ENCODE measurements around the gene KCNS3.

Gene KCNS3, protein sequence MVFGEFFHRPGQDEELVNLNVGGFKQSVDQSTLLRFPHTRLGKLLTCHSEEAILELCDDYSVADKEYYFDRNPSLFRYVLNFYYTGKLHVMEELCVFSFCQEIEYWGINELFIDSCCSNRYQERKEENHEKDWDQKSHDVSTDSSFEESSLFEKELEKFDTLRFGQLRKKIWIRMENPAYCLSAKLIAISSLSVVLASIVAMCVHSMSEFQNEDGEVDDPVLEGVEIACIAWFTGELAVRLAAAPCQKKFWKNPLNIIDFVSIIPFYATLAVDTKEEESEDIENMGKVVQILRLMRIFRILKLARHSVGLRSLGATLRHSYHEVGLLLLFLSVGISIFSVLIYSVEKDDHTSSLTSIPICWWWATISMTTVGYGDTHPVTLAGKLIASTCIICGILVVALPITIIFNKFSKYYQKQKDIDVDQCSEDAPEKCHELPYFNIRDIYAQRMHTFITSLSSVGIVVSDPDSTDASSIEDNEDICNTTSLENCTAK

DNA sequence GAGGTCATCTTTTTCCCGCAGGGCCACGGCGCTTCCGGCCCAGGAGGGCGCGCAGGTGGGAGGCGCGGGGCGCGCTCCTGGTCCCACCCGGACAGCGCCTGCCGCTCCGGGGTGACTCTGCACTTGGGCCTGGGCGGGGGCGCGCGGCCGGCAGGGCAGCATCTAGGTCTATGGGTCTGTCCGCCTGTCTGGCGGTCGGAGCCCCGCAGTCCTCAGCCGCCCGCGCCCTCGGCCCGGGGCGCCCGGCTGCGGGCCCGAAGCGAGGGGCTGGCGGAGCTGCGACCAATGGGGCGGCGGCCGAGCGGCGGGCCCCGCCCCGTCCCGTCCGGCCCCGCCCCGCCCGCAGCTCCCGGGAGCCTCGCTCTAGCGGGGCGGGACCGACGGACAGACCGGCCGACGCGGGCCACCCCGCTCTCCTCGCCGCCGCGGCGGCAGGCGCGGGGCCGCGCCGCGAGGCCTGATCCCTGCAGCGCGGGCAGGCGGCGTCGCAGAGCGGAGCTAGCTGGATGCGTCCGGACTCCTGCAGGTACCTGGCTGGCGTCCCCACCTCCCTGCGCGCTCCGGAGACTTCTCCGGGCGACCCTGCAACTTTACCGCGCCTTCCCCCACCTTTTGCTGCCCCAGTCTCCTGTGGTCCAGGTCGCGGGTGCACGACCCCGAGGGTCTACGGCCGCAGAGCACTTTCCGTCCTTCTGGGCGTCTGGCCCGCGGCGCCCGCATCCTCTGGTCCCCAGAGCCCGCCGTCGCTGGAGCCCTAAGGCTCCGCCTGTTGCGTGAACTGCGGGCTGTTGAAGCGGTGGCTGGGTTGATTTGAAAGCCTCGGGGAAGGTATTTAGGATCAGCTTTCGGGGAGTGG is at the start of gene KCNS3:
KCNS3 (plus strand) TSS at position 387 of the 856 bp plus-strand sequence. CDS start 52,342 bp downstream, outside the sequence.
- peak; percentile 61 for DNase-seq

DNA sequence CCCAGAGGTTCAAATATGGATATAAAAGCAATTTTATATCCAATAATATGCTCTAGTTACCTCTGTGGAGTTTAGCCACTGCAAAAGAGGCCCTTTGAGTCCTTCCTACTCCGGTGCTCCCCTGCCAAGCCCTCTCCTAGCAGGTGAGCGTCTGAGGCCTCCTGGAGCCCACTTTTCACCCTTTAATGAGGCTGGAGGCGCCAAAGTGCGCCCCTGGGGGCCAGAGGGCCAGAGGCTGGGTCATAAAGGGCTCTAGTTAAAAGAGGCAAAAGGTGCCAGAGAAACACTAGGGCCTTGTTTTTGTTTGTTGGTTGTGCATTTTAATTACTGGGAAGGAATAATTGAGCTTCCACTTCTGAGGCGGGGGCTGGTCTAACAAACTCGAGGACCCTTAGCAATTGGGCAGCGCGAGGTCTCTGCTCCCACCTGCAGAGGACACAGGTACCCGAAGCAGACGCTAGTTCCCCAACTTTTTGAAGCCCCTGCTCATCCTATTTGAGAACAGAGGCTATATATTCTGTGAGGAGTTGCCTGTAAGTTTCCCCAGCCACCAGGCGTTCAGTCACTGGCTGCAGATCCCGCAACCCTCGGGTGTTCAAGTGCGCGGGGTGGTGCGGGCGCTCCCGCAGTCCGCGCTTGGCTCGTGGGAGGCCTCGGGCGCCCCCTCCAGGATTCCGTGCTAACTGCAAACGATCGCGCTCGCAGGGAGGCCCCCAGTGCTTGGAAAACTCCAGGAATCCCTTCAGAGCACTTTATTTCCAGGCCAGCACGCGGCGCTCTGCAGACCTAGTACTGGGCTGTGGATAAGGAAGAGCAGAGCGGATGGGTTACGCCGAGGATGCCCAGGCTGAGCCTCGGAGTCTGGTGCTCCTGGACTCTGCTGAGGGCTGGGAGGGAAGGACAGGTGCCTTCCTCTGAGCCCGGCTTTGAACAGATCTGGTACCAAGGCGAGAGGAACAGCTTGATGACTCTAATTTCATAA is 48.1 kb upstream of the KCNS3 start:
- no peak for DNase-seq

DNA sequence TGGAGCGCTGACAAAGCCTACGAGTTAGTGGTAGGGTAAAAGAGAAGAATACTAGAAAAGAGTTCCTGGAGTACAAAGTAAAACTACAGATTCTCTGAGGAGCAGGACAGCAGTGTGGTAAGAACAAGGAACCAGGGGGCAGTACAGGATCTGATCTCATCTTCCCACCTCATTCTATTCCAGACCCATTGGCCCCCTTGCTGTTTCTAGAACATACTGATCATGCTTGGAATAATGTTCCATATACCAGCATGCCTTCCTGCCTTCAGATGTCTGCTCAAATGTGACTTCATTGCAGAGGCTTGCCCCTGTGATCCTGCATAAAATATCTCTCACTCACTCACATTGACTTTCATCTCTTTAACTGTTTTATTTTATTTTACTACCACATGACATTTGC is 43.0 kb upstream of the KCNS3 start:
- DNase-seq, result no peak

DNA sequence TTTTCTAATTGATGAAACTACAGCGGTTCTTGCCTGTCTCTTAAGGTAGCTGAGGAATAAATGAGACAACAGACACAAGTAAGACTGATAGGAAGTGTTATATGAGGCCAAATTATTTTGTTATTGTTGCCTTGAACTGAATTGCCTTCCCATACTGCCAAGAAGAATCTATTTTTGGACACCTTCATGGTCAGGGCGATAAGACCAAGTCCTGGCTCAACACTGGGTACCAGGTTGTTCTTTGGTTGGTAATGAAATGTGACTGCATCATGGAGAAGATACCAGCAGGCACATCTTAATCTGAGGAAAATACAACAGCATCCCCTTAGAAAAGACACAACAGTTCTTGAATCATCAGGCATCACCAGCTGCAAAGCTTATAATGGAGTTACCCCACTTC is 38.5 kb upstream of the KCNS3 start:
- no peak for DNase-seq

DNA sequence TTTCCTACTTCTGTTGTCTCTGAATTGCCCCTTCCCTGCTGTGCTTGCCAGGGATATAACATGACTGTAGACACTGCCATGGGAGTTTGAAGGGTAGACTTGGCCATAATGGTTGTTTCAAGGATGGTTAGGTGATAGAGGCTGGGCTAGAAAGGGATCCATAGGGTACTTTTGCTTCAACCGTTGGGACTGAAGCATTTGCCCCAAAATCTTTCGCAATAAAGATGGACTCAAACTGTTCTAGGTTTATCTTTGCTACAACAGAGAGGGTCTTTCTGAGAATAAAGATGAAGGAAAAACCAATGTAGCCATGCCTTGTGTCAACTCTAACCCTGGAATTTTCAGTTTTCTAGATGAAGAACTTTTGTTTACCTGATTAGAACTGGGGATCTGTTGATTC is 35.0 kb upstream of the KCNS3 start:
- DNase-seq, result no peak

DNA sequence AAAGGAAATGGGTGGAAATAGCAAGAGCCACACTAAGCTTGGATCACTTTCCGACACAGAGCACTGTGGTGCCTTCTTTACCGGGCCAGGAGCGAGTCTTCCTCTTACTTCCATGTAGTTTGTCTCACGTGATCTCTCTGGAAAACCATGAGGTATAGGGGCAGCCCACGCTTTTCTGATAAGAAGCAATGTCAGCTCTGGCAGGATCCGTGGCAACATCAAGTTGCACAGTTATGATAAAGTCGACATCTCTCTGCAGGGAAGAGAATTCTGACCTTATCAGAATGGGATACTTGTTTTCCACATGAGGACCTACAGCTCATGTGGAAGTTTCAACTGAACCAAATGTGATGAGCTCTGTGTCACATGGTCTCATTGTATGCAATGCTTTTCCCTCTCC is 32.7 kb upstream of the KCNS3 start:
- no peak for DNase-seq

DNA sequence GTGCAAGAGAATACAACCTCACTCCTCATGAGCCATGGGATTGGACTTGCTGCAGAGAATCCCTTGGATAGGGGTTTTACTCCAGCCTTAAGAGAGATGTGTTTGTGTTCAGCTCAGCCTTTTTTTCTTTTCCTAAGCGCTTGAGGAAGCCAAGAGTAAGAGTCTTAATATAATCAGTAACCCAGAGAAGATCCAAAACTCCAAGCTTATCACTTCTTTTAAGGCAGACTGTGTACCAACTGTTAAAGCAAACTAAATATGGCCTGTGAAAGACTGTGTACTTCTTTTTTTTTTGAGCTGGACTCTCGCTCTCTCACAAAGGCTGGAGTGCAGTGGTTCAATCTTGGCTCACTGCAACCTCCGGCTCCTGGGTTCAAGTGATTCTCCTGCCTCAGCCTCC is 31.8 kb upstream of the KCNS3 start:
- DNase-seq, result no peak

DNA sequence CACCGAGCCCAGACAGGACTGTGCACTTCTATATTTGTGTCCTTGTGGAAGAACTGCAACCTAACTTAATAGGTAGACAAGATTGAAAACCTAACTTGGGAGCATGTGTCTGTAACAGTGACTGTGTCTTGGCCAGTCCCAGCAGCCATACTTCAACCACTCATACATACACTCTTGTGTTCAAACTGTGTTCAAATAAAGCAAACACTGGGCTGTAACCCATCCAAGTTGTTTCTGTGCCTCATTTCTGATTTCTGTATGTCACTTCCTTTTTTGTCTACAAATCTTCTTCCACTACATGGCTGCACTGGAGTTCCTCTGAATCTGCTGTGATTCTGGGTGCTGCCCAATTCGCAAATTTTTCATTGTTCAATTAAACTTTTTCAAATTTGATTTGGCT is 31.2 kb upstream of the KCNS3 start:
- no peak for DNase-seq

DNA sequence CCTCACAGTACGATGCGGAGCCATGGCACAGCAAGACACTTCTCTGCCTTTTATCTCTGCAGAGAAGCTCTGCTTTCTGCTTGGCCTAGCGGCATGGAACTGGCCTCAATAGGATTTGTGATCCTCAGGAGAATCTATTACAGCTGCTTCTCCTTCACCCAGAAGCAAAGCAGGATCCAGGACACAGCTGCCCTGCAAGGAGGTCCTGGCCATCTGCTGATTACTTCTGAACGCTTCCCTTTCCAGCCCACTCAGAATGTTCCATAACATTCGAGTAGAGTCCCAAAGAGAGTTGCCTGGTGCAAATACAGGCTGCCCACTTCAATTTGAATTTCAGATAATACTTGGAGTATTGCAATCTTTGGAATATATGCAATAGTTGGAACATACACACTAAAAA is 29.2 kb upstream of the KCNS3 start:
- DNase-seq, result no peak

DNA sequence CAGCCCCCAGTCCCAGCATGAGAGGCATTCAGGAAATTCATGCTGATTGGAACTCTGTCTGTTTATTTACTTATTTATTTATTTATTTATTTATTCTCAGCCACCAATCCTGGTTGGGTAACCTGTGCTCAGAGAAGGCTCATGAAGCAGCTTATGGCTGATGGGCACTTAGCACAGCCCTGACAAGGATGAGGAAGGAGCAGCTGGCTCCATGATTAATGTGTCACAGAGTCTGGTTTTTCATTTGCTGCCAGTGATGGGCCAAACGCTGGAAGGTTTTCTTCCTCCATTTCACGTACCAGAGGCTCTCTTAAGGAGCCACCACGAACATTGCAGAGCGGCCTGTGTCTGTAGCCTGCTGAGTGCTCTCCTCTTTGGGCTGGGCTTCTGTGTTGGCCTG is 28.3 kb upstream of the KCNS3 start:
- DNase-seq, result no peak

DNA sequence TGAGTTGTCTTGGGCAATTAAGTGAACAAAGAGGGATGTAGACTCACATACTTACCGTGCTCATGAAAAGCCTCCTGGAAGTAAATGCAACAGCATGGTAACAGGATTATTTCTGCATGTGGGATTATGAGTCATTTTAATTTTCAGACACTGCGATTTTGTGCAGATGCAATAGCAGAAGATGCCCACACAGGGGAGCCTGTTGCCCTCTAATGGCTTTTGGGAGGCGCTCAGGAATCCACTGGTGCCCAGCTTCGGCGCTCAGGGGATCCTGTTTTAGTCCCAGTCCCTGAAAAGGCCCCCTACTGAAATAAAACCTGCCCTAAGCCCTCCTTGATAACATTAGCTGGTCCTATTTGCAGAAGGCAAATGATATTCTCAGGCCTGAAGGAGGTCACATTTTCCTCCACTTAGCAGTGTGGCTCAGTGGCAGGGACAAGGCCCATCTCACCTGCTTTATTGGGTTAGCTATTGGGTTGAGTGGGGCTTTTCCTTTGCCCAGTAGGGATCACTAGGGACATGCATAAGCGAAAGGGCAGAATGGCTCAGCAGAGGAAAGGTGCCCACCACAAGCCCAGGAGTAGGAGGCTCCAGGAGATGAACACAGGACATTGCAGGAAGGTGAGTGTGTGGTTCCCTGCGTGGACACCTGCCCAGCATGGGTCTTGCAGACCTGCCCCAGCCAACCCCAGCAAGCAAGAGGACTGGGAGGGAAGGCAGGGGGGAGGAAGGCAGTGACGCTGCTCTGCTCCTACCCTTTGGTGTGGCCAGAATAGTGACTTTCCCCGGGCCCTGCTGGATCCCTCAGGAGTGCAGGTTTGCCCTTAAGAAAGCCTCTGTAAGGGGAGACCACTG is 26.5 kb upstream of the KCNS3 start:
- peak; percentile 53 for DNase-seq

DNA sequence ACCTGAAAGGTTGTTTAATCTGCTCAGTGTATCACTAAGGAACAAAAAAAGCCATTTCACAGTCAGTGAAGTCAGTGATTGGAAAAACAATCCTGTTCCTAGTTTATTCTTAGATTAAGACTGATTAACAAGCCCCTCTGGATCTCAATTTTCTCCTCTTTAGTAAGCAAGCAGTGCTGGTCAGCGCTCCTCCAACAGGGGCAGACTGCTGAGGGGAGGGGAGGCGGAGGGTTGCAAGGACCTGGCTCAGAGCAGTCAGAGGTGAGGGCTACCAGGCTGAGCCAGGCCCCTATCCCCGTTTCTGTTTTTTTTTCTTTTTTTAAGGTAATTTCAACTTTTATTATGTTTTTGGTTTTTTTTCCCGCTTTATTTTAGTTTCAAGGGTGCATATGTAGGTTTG is 24.7 kb upstream of the KCNS3 start:
- no peak for DNase-seq

DNA sequence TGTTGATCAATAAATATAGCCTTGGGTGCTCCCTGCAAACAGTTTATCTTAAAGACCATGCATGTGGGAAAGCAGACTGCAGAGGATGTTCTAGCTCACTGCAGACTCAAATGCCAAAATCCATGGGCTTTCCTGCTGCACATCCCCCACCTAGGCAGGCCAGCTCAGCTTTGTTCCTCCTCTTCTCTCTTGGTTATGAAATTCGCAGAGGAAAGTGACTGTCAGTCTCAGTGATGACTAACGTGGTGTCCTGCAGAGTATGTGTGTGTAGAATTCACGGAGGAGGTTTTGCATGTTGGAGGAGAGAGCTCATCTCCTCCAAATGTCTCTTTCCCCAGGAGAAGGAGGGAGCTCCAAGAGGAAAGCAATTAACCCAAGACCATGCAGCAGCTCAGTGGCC is 21.4 kb upstream of the KCNS3 start:
- peak; percentile 74 for DNase-seq

DNA sequence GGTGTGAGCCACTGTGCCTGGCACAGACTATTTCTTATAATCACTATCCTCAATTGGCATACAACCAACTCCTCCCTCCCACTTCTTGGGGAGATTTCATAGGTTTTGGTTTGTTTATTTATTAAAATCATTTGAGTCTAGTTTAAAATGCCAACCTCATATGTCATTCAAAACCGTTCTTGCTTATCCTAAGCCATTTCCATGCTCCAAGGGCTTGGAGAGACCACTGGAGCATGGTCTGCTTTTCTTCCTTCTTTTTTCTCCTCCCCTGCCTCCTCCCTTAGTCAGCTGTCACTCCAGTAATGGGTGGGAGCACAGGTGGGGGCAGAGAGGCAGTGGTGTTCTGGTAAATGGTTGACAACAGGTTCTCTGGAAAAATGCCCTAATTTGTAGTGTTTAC is 20.4 kb upstream of the KCNS3 start:
- DNase-seq, result peak; percentile 4

DNA sequence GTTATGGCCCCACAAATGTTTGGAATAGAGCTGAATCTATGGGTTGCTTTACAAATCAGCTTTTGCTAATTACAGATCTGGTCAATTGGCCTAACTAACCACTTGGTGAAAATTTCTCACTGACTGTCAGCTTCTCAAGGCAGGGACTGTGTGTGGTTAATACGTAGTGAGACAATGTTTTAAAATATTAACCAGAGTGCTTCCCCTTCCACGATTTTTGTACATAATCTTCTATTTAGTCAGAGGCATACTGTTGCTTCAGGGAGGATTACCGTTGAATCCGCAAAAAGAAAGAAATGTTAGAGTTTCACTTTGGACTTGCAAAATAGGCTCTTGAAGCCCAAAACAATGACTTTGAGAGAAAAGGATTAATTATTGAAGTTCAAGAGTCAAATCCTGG is 14.9 kb upstream of the KCNS3 start:
- no peak for DNase-seq

DNA sequence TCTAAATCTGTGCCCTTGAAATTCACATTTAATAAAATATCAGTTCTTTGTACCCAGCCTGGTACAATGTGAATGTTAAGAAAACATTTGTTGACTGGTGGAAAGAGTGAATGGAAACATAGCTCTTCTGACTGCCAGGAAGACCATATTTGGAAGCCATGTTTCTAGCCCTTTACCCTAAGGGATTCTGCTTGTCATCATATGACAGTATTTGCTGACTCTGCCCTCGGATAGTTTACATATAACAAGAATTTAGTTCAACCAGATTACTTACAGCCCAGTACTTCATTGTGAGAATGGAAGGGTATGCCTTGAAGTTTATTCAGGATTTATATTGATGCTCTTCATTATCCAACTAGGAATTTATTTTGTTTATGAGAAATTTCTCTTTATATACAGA is 13.8 kb upstream of the KCNS3 start:
- DNase-seq, result no peak

DNA sequence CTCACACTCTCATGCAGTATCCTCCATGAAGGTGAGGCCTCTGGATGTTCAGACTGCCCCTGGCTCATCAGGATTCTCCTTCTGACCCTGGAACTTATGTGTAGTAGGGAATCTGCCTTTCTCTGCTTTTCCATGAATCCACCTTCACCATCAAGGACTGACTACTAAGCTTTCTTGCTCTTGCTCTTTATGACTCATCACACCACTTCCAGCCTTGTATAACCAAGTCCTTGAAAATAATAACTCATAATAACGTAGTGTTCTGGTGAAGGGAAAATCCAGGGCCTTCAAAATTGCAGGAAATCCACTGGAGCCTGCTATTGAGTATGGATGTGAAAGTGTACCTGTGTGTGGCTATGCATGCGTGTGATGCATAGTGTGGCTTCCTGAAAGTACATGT is 11.3 kb upstream of the KCNS3 start:
- no peak for DNase-seq

DNA sequence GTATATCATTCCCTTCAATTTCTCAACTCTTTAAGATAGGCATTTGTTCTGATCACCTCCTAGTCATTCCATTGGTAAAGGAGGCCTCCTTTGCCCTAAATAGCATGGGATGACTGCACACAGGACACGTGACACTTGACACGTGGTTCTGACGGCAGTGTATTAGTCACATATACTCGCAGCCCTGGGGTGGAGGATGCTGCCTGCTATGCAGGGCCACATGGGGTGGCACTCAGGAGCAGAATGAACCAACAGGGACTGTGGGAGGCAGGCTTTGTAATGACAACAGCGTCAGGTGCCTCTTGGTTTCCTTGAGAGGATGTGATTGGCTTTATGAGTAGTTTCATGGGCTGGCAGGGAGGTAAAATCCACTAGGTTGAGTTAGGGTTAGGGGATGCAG is 9.3 kb upstream of the KCNS3 start:
- DNase-seq, result peak; percentile 20

DNA sequence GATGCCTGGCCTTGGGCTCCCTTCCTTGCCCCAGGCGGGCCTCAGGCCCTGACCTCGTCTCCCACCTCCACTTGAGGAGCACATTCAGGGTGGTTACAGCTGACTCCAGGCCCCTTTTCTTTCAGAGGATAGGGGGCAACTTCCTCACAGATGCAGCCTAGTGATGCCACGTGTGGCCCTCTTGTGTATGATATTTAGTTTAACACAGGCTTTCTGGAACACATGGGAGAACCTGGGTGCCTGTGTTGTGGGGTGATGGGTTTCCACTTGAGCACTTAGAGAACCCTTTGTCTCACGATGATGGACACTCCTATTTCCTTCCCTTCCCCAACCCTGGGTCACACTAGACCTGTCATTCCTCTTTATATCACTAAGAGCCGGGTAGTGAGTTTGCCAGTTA is 6.8 kb upstream of the KCNS3 start:
- DNase-seq, result no peak

DNA sequence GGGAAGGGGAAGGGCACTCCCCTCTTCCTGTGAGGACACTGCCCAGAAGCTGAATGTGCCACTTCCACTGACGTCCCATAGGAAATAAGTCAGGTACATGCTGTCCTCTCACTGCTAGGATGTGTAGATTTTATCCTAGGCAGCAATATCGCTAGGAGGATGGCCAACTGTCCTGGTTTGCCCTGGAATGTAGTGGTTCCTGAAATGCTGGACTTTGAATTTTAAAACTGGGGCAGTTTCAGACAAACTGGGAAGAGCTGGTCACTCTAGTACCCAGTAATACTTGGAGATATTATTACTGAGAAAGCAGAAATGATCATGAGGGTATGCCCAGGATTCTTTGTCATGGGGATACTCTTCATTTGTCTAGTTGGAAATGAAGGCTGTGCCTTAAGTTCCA is 5.4 kb upstream of the KCNS3 start:
- DNase-seq, result no peak

DNA sequence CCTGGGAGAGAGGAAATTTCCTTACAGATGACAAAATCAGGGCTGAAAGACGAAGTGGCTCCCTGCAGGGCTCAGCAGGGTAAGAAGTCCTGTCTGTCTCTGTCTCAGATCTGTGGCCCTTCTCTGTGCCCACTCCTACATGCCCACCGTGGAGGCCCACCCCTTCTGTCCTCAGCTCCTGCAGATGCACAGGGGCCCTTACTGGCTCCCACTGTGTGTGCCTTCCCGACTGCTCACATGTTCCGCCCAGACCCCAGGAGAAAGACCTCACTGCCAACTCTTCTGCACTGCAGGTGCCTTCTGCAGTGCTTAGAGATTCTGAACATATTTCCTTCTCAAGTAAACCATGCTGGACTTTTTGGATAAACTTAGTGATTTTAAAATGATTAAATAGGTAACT is 1.9 kb upstream of the KCNS3 start:
- no peak for DNase-seq

DNA sequence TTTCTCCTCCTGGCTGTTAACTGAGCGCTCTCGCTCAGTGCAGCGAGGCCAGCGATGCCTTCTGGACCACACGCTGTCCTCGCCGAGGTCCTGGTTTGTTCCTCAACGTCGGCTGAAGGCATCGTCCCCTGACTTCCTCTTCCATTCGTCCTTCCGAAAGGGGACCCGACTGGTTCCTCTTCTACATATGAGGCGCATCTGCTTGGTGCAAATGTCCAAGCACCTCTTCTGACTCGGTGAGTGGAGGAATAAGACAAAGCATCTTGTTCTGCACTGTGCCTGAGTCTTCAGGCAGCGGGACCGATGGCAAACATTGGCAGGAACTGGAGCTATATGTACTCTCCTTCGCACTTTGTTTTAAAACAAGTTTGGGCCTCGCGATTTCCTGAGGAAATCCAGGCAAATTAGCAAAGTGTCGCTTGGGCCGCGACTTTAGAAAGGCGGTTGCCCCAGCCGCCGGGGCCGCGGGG is 621 bp upstream of the KCNS3 start:
- peak; percentile 33 for DNase-seq

All from NCI-H69 (cell line).